Panc1 (cell line): ENCODE results near the gene PNRC2.

Experiments used
- POLR2AphosphoS5 ChIP-seq: IDR thresholded peaks from 2 replicates; pipeline ENCODE4 v1.6.1; 2012; ENCODE audit warnings: mild to moderate bottlenecking, low read depth, low read length, moderate library complexity
- SIN3A ChIP-seq: IDR thresholded peaks from 2 replicates; pipeline ENCODE4 v1.6.1; 2012; ENCODE audit warnings: low read depth, mild to moderate bottlenecking, low read length, moderate library complexity, borderline replicate concordance; ENCODE audit not compliant: insufficient read depth
- TCF7L2 ChIP-seq: IDR thresholded peaks from 2 replicates; pipeline ENCODE4 v1.6.1; 2011; ENCODE audit warnings: mild to moderate bottlenecking, low read depth, low read length, inconsistent platforms
- TF ChIP-seq, protein P1 (sequence below): fragments of 450-650 bp; IDR thresholded peaks from 2 replicates; pipeline ENCODE4 v1.5.1; 2017; ENCODE audit warnings: mild to moderate bottlenecking
- TF ChIP-seq, protein P2 (sequence below), 2 experiments: IDR thresholded peaks; 2 replicates each; pipeline ENCODE4 v1.6.1; 2011 to 2012; ENCODE audit warnings: low read depth in 2 of 2, control low read depth in 1 of 2, low read length in 1 of 2, mild to moderate bottlenecking in 1 of 2, moderate library complexity in 1 of 2; ENCODE audit not compliant: insufficient read depth in 1 of 2

DNA sequence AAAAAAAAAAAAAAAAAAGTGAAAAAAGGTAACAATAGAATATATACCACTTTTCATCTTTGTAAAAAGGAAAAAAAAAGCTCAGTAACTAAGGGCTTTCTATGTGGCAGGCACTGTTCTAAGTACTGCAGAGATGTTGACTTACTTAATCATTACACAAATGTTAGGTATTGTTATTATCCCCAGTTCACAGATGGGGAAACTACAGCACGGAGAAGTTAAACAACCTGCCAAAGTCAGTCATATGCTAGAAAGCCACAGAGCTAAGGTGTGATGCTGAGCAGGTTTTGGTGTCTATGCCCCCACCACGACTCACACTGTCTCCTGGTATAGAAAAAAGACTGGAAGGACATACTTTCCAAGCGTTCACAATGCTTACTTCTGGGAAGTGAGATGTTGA, 6.6 kb upstream of the PNRC2 start:
- TF ChIP-seq, protein P1, sequence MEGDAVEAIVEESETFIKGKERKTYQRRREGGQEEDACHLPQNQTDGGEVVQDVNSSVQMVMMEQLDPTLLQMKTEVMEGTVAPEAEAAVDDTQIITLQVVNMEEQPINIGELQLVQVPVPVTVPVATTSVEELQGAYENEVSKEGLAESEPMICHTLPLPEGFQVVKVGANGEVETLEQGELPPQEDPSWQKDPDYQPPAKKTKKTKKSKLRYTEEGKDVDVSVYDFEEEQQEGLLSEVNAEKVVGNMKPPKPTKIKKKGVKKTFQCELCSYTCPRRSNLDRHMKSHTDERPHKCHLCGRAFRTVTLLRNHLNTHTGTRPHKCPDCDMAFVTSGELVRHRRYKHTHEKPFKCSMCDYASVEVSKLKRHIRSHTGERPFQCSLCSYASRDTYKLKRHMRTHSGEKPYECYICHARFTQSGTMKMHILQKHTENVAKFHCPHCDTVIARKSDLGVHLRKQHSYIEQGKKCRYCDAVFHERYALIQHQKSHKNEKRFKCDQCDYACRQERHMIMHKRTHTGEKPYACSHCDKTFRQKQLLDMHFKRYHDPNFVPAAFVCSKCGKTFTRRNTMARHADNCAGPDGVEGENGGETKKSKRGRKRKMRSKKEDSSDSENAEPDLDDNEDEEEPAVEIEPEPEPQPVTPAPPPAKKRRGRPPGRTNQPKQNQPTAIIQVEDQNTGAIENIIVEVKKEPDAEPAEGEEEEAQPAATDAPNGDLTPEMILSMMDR = no peak
- no peak for TF ChIP-seq POLR2AphosphoS5
- TF ChIP-seq, protein P2, sequence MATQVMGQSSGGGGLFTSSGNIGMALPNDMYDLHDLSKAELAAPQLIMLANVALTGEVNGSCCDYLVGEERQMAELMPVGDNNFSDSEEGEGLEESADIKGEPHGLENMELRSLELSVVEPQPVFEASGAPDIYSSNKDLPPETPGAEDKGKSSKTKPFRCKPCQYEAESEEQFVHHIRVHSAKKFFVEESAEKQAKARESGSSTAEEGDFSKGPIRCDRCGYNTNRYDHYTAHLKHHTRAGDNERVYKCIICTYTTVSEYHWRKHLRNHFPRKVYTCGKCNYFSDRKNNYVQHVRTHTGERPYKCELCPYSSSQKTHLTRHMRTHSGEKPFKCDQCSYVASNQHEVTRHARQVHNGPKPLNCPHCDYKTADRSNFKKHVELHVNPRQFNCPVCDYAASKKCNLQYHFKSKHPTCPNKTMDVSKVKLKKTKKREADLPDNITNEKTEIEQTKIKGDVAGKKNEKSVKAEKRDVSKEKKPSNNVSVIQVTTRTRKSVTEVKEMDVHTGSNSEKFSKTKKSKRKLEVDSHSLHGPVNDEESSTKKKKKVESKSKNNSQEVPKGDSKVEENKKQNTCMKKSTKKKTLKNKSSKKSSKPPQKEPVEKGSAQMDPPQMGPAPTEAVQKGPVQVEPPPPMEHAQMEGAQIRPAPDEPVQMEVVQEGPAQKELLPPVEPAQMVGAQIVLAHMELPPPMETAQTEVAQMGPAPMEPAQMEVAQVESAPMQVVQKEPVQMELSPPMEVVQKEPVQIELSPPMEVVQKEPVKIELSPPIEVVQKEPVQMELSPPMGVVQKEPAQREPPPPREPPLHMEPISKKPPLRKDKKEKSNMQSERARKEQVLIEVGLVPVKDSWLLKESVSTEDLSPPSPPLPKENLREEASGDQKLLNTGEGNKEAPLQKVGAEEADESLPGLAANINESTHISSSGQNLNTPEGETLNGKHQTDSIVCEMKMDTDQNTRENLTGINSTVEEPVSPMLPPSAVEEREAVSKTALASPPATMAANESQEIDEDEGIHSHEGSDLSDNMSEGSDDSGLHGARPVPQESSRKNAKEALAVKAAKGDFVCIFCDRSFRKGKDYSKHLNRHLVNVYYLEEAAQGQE (IDR thresholded peaks at IDR 0.05; ENCODE audit: insufficient read depth in 1 of 2, low read depth in 2 of 2, low read length in 1 of 2) = no peak
- no peak for TF ChIP-seq TCF7L2
- TF ChIP-seq SIN3A = no peak
